Endothelial cell of umbilical vein (primary cell): ENCODE measurements around the gene CEBPB.

Experiments
- CTCF ChIP-seq, 2 donors: IDR thresholded peaks; 1 replicate in 1 of 2; 2 replicates in 1 of 2; pipeline ENCODE4 v1.5.1; 2011; ENCODE audit warnings: low read length in 2 of 2, mild to moderate bottlenecking in 2 of 2, moderate library complexity in 2 of 2, control low read depth in 1 of 2, inconsistent platforms in 1 of 2, low read depth in 1 of 2; ENCODE audit not compliant: insufficient read depth in 1 of 2; ENCODE audit errors: extremely low read depth in 1 of 2
- MYC ChIP-seq: IDR thresholded peaks from one replicate; pipeline ENCODE4 v1.6.1; 2011; ENCODE audit warnings: mild to moderate bottlenecking, low read depth, low read length

DNA sequence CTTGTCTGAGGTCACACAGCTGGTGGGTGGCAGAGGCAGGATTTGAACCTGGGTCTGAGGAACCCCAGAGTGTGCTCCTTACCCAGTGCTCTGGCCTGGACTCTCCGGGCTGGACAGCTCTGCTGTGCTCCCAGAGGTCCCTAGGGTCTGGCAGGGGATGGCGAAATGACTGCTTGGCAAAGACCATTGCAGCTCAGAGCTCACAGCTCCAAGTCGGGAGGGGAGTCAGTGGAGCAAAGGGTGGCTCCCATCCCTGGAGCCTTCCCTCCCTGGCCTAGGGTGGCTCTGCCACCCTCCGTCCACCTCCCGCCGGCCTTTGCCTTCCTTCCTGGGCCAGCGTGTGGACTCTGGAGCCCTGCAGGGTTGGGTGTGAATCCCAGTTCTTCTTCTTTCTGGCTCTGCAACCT is 17.5 kb downstream of the CEBPB start:
- no peak for TF ChIP-seq CTCF (IDR thresholded peaks at IDR 0.05; ENCODE audit: extremely low read depth in 1 of 2, insufficient read depth in 1 of 2, low read depth in 1 of 2, low read length in 2 of 2)
- TF ChIP-seq MYC: no peak
